ENCODE results near the gene GIPR. TPM values are rescaled to one million over a fixed set of nuclear protein-coding genes. Genes with fewer than 3 reads are reported as not detected.

The GIPR gene
- total RNA-seq, 1 donor from 2014 or later: 1.6 TPM

DNA sequence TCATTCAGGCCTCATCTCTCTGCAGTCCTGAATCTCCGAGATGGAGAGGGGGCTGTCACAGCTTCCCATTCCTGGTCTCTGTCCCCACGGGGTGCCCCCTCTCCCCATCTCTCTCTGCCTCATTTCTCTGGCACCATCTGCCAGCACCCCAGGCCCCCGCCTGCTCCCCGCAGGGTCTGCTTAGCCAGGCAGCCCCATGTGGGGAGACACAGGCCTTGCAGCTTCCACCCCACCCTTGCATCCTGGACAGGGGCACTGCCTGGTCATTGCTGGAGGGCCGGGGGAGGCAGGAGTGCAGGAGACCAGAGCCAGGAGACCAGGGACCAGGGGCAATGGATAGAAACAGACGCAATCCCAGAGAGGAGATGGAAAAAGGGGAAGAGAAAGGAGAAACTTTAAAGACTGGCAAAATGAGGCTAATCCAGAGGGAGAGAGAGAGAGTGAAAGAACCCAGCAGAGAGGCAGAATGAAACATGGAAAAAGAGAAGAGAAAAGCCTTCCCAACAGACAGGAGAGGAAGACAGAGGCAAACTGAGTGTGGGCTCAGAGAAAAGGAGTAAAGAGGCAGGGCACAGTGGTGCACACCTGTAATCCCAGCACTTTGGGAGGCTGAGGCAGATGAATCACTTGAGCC, 8.8 kb upstream of the GIPR start:
- Mint-ChIP-seq H3K36me3 (ENCODE audit: low read depth, unreplicated experiment) (peaks cover 3% of the 10 kb centered on the region), H3K27ac (ENCODE audit: unreplicated experiment) (no peak overlapping the region), H3K9me3 (ENCODE audit: unreplicated experiment) (no peaks in the 10 kb centered on the region), H3K4me3 (ENCODE audit: unreplicated experiment) (peak overlapping the region; percentile 53), H3K4me1 (ENCODE audit: unreplicated experiment) (peaks cover 3% of the 10 kb centered on the region), H3K27me3 (ENCODE audit: unreplicated experiment) (peaks cover 4% of the 10 kb centered on the region)
- TF ChIP-seq, protein P1, sequence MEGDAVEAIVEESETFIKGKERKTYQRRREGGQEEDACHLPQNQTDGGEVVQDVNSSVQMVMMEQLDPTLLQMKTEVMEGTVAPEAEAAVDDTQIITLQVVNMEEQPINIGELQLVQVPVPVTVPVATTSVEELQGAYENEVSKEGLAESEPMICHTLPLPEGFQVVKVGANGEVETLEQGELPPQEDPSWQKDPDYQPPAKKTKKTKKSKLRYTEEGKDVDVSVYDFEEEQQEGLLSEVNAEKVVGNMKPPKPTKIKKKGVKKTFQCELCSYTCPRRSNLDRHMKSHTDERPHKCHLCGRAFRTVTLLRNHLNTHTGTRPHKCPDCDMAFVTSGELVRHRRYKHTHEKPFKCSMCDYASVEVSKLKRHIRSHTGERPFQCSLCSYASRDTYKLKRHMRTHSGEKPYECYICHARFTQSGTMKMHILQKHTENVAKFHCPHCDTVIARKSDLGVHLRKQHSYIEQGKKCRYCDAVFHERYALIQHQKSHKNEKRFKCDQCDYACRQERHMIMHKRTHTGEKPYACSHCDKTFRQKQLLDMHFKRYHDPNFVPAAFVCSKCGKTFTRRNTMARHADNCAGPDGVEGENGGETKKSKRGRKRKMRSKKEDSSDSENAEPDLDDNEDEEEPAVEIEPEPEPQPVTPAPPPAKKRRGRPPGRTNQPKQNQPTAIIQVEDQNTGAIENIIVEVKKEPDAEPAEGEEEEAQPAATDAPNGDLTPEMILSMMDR (IDR thresholded peaks at IDR 0.05; ENCODE audit: unreplicated experiment): no peak
- DNase-seq (ENCODE audit: low spot score): no peak

DNA sequence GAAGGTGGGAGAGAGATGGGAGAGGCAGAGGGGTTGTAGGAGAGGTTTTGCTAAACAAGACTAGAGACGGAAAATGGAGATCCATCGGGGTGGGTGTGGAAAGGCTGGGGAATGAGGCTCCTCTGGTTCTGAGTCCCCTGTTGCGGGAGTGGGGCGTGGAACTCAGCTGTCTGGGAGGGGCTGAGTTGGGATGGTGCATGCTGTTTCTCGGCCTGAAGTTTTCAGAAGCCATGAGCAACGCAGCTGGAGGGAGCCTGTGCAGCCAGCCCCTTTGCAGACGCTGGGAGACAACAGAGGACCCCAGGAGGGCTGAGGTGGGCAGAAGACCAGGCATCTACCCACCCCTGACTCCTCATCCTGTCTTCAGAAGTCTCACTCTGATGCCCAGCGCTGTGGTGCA, 7.4 kb upstream of the GIPR start:
- TF ChIP-seq, protein P1 (IDR thresholded peaks at IDR 0.05; ENCODE audit: unreplicated experiment): no peak
- Mint-ChIP-seq H3K27me3 (ENCODE audit: unreplicated experiment) (peaks cover 7% of the 10 kb centered on the region), H3K27ac (ENCODE audit: unreplicated experiment) (no peak overlapping the region), H3K36me3 (ENCODE audit: low read depth, unreplicated experiment) (peaks cover 8% of the 10 kb centered on the region), H3K4me3 (ENCODE audit: unreplicated experiment) (no peak overlapping the region), H3K9me3 (ENCODE audit: unreplicated experiment) (no peaks in the 10 kb centered on the region), H3K4me1 (ENCODE audit: unreplicated experiment) (peaks cover 10% of the 10 kb centered on the region)
- no peak for DNase-seq (ENCODE audit: low spot score)

DNA sequence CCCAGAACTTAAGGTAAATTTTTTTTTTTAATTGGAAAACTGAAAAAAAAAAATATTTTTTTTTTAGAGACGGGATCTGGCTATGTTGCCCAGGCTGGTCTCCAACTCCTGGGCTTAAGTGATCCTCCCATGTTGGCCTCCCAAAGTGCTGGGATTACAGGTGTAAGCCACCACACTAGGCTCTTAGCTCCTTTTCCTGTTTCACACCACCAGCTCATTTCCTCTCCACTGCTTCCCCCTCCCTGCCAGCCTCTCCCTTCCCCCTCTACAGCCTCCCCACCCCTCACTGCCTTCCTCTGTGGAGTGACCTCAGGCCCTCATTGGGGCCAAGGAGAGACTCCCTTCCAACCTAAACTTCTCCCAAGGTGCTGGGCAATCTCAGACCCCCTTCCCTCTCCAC, 4.2 kb upstream of the GIPR start:
- H3K27ac Mint-ChIP-seq (ENCODE audit: unreplicated experiment): no peak overlapping the region
- peaks cover 20% of the 10 kb centered on the region for H3K27me3 Mint-ChIP-seq (ENCODE audit: unreplicated experiment)
- TF ChIP-seq, protein P1 (IDR thresholded peaks at IDR 0.05; ENCODE audit: unreplicated experiment): no peak
- H3K4me1 Mint-ChIP-seq (ENCODE audit: unreplicated experiment): peaks cover 25% of the 10 kb centered on the region
- peaks cover 7% of the 10 kb centered on the region for H3K36me3 Mint-ChIP-seq (ENCODE audit: low read depth, unreplicated experiment)
- H3K4me3 Mint-ChIP-seq (ENCODE audit: unreplicated experiment): no peak overlapping the region
- DNase-seq (ENCODE audit: low spot score): no peak
- no peaks in the 10 kb centered on the region for H3K9me3 Mint-ChIP-seq (ENCODE audit: unreplicated experiment)

DNA sequence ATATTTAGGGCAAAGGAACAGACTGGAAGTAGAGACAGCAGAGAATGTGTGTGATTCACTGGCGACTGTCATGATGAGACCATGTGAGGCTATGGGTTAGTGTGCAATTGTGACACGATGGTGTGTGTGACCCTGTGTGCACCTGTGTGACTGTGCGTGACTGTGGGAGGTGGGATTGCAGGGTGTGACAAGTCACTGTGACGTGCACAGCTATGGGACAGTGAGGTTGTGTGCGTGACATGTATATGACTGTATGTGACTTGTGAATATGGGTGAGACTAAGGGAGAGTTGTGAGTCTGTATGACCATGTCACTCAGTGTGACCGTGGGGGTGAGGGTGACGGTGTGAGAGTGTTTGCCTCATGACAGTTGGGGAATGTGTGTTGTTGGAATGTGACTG, 3.4 kb upstream of the GIPR start:
- no peak for DNase-seq (ENCODE audit: low spot score)
- Mint-ChIP-seq H3K4me3 (ENCODE audit: unreplicated experiment) (peak overlapping the region; percentile 5), H3K9me3 (ENCODE audit: unreplicated experiment) (no peaks in the 10 kb centered on the region), H3K27ac (ENCODE audit: unreplicated experiment) (peak overlapping the region; percentile 46), H3K27me3 (ENCODE audit: unreplicated experiment) (peaks cover 27% of the 10 kb centered on the region), H3K36me3 (ENCODE audit: low read depth, unreplicated experiment) (peaks cover 5% of the 10 kb centered on the region), H3K4me1 (ENCODE audit: unreplicated experiment) (peaks cover 25% of the 10 kb centered on the region)
- TF ChIP-seq, protein P1 (IDR thresholded peaks at IDR 0.05; ENCODE audit: unreplicated experiment): no peak

DNA sequence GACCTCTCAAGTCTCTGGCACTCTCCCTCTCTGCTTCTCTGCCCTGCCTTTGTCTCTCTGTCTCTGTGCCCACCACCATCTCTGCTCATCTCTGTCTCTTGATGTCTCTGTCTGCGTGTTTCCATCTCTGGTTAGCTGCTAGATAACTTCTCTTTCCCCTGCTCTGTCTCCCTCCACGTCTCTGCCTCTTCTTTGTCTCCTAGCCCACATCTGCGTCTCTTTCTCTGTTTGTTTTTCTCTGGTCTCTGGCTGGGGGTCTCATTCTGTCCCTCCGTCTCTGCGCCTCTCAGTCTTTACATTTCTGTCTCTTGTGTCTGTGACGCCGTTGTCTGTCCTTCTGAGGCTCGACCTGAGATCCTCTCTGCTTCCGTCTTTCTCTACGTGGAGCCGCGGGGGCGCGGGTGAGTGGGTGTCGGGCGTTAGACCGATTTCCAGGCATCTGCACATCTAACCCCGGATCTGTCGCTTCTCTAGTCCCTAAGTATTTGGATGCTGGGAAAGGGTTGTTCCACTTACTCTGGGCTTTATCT, 386 bp downstream of the GIPR start:
- Mint-ChIP-seq H3K4me3 (ENCODE audit: unreplicated experiment) (peak overlapping the region; percentile 80), H3K27me3 (ENCODE audit: unreplicated experiment) (peaks cover 28% of the 10 kb centered on the region), H3K27ac (ENCODE audit: unreplicated experiment) (no peak overlapping the region), H3K9me3 (ENCODE audit: unreplicated experiment) (no peaks in the 10 kb centered on the region), H3K36me3 (ENCODE audit: low read depth, unreplicated experiment) (peaks cover 5% of the 10 kb centered on the region), H3K4me1 (ENCODE audit: unreplicated experiment) (peaks cover 28% of the 10 kb centered on the region)
- DNase-seq (ENCODE audit: low spot score): no peak
- TF ChIP-seq, protein P1 (IDR thresholded peaks at IDR 0.05; ENCODE audit: unreplicated experiment): no peak
